Measurements from ENCODE around the gene USP6.
"Not testable (repeated sequence)": the region's sequence is repeated elsewhere in the genome, so short reads cannot be mapped to it uniquely, and the experiment has no call there.

Gene USP6

DNA sequence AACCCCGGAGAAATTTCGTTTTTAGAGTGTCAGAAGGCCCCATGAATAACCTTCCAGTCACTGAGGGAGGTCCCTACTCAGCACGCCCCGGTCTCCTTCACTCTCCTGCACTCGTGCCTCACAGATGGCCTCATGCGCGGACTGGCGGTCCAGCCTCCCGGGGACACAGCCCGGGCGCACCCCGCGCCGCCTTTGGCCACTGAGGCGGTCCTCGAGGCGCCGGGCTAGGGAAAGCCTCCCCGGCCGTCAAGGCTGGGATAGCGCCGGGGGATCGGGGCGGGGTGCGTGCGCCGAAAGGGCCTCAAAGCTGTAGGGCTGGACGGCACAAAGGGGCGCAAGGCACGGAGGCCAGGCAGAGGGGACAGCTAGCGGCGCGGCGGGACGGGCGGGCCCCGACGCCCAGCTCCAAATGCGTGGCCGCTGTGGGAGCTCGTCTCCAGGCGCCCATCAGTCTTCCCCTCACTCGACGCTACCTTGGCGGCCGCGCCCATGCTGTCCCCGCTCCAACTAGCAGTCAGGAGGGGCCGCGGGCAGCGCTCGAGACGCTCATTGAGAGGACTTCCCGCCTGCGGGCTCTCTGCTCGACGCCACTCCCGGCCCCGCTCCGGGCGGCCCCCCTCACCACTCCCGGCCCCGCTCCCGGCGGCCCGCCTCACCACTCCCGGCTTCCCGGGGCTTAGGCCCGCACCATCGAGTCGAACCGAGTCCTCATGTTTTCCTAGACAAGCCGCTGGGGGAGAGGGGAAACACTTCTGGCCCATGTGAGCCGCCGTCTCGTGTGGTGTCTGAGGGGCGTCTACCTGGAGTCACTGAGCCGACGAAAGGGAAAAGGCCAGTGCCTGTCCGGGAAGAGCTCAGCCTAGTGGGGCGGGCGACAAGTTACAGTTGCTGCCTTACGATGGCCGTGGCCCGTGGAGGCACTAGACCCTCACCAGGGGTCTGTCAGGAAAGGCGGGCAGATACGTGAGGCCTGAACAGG is at the start of gene USP6:
USP6 (plus strand) TSS at position 360 of the 979 bp plus-strand sequence. CDS start 14,336 bp downstream, outside the sequence.
- peaks cover 24% of the 10 kb centered on the region for H3K4me1 Mint-ChIP-seq (ENCODE audit: low read depth)
- no peaks in the 10 kb centered on the region for H3K9me3 Mint-ChIP-seq (ENCODE audit: low read depth)
- peaks cover 11% of the 10 kb centered on the region for H3K36me3 Mint-ChIP-seq
- peak within 1 kb of the TSS; percentile 61 for H3K27ac Mint-ChIP-seq
- peak within 1 kb of the TSS; percentile 70 for H3K4me3 Mint-ChIP-seq
- peaks cover 6% of the 10 kb centered on the region for H3K27me3 Mint-ChIP-seq

DNA sequence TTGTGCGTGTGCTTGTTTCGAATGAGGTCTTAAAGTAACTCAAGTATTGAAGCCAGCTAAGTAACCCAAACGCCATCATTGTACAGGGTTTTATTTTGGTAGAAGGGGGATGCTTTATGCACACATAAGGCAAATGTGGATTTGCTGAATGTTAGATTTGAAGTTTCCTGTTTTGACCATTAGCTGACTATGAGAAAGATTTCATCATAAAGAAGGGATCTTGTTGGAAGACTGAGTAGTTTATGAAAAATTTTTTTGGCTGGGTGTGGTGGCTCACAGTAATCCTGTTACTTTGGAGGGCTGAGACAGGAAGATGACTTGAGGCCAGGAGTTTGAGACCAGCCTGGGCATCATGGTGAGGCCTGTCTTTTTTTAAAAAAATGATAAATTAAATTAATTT is 47.6 kb upstream of the USP6 start:
- H3K9me3 Mint-ChIP-seq (ENCODE audit: low read depth), result no peaks in the 10 kb centered on the region
- no peaks in the 10 kb centered on the region for H3K27me3 Mint-ChIP-seq
- H3K27ac Mint-ChIP-seq, result no peak overlapping the region
- H3K4me1 Mint-ChIP-seq (ENCODE audit: low read depth), result peaks cover under 1% of the 10 kb centered on the region
- no peak overlapping the region for H3K4me3 Mint-ChIP-seq
- no peaks in the 10 kb centered on the region for H3K36me3 Mint-ChIP-seq

DNA sequence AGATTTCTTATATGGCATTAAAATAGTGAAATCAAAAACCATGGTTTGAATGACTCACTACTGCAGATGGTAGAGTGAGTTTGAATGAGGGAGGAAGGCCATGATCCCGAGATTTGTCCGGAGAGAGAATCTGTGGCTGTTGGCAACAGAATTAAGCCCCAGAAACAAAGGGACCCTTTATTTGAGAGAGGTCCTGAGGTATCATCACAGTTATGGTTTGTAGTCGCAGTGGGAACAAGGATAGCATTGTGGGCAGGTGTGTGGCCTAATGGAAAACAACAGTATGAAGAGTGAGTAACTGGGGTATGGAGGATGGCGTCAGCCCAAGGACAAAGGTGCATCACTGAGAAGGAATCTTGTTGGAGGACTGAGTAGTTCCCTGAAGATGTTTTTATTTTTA is 46.1 kb upstream of the USP6 start:
- Mint-ChIP-seq H3K27me3 (no peaks in the 10 kb centered on the region), H3K4me1 (ENCODE audit: low read depth) (no peaks in the 10 kb centered on the region), H3K9me3 (ENCODE audit: low read depth) (no peaks in the 10 kb centered on the region), H3K27ac (no peak overlapping the region), H3K36me3 (no peaks in the 10 kb centered on the region), H3K4me3 (no peak overlapping the region)

DNA sequence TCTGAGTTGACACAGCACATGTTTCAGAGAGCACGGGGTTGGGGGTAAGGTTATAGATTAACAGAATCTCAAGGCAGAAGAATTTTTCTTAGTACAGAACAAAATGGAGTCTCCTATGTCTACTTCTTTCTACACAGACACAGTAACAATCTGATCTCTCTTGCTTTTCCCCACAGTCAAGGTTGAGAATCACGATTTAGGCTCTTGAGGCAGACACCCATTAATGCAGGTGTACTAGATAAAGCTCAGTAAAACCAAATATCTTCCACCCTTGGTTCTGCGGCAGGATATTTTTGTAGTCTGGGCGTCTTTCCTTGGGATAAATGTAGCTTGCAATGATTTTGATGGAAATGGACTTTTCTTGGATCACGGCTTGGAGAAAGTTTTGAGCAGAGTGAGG is 40.4 kb upstream of the USP6 start:
- not testable (repeated sequence) for H3K27ac Mint-ChIP-seq; H3K4me3 Mint-ChIP-seq; H3K9me3 Mint-ChIP-seq (ENCODE audit: low read depth); H3K27me3 Mint-ChIP-seq; H3K36me3 Mint-ChIP-seq
- peaks cover 19% of the 10 kb centered on the region for H3K4me1 Mint-ChIP-seq (ENCODE audit: low read depth)

DNA sequence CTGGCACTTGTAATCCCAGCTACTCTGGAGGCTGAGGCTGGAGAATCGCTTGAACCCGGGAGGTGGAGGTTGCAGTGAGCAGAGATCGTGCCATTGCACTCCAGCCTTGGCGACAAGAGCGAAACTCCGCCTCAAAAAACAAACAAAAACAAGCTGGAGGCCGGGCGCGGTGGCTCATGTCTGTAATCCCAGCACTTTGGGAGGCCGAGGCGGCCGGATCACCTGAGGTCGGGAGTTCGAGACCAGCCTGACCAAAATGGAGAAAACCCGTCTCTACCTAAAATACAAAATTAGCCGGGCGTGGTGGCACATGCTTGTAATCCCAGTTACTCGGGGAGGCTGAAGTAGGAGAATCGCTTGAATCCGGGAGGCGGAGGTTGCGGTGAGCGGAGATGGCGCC is 38.6 kb upstream of the USP6 start:
- H3K9me3 Mint-ChIP-seq (ENCODE audit: low read depth); H3K27me3 Mint-ChIP-seq; H3K36me3 Mint-ChIP-seq: not testable (repeated sequence)
- Mint-ChIP-seq H3K4me3 (peak overlapping the region; percentile 91), H3K27ac (peak overlapping the region; percentile 93), H3K4me1 (ENCODE audit: low read depth) (peaks cover 27% of the 10 kb centered on the region)

DNA sequence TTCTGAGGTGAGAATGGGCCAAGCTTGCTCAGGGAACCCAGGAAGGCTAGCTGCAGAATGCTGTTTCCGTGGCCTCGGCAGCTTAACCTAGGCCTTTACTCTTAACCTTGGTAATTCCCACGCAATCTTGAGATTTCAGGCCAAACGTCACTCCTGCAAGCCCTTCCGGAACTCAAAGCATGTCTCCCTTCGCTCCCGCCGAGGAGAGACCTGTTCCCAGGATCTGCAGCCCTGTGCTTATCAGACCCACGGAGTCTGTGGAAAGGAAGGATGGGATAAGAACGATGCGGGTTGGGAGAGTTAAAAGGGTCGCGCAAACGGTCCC is 38.1 kb upstream of the USP6 start:
- peaks cover 28% of the 10 kb centered on the region for H3K4me1 Mint-ChIP-seq (ENCODE audit: low read depth)
- peak overlapping the region; percentile 93 for H3K27ac Mint-ChIP-seq
- H3K36me3 Mint-ChIP-seq, result peaks cover 6% of the 10 kb centered on the region
- no peaks in the 10 kb centered on the region for H3K9me3 Mint-ChIP-seq (ENCODE audit: low read depth)
- H3K4me3 Mint-ChIP-seq, result peak overlapping the region; percentile 91
- H3K27me3 Mint-ChIP-seq, result no peaks in the 10 kb centered on the region

DNA sequence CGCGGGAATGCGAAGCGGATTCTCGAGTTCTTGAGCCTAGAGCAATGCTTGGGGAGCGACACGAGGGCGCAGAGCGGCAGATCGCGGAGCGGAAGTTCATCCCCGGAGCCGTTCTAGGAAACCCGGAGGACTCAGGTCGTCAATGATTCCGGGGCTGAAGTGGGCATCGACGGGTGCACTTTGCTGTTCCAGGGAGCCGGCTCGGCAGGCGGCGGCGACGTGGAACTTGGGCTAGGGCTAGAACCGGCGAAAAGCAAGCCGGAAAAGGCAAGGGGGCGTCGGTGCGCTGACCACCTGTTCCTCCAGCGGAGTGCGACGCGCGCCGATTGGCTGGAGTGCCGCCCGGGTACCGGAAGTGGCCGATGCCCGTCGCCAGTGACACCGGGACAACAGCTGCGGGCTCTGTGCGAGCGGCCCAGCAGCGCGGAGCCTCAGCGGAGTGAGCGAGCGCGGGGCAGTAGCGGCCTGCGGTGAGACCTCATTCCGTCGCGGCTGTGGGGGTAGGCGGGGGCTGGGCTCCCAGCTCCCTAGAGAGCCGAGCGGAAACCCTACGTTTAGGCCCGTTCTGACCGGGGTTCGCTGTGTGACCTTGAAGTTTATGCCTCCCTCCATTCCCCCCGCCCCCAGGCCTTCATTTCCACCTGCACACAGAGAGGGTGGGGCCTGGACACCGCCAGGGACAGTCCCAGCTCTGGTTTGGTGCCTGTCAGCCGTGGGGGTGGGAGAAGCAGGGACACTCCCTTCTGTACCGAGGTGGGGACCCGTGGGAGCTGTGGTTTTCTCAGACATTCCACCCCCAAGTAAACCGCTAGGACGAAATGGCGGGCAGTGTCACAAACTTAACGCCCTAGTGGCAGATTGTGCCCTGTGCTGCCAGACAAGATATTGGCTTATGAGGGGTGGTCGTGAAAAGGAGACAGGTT is 37.5 kb upstream of the USP6 start, which contains the start of gene ZFP3:
ZFP3 (plus strand) TSS at position 362 of the 923 bp plus-strand sequence. CDS start 13,038 bp downstream, outside the sequence.
- peak within 1 kb of the TSS; percentile 93 for H3K27ac Mint-ChIP-seq
- peaks cover 32% of the 10 kb centered on the region for H3K4me1 Mint-ChIP-seq (ENCODE audit: low read depth)
- no peaks in the 10 kb centered on the region for H3K9me3 Mint-ChIP-seq (ENCODE audit: low read depth)
- peak within 1 kb of the TSS; percentile 91 for H3K4me3 Mint-ChIP-seq
- peaks cover 9% of the 10 kb centered on the region for H3K36me3 Mint-ChIP-seq
- H3K27me3 Mint-ChIP-seq, result no peaks in the 10 kb centered on the region

DNA sequence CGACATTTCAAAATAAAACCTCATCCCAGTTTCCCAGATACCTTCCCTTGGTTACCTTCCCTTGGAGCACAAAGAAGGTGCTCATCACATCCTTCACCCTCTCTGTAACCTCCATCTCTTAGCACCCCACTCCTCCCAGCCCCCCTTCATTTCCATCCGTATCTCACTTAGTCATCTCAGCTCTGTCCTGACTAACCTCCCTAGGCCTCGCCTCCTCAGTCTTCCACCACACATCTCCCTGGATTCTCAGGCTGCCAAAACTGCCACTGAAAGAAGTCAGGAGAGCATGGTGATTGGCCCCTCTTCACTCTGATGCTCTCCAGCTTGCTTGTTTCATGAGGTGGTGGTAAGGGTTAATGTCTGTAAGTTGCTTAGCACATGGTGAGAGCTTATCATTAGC is 35.2 kb upstream of the USP6 start:
- Mint-ChIP-seq H3K4me1 (ENCODE audit: low read depth) (peaks cover 32% of the 10 kb centered on the region), H3K36me3 (peaks cover 16% of the 10 kb centered on the region), H3K27ac (no peak overlapping the region), H3K9me3 (ENCODE audit: low read depth) (peaks cover 6% of the 10 kb centered on the region), H3K4me3 (no peak overlapping the region), H3K27me3 (no peaks in the 10 kb centered on the region)

DNA sequence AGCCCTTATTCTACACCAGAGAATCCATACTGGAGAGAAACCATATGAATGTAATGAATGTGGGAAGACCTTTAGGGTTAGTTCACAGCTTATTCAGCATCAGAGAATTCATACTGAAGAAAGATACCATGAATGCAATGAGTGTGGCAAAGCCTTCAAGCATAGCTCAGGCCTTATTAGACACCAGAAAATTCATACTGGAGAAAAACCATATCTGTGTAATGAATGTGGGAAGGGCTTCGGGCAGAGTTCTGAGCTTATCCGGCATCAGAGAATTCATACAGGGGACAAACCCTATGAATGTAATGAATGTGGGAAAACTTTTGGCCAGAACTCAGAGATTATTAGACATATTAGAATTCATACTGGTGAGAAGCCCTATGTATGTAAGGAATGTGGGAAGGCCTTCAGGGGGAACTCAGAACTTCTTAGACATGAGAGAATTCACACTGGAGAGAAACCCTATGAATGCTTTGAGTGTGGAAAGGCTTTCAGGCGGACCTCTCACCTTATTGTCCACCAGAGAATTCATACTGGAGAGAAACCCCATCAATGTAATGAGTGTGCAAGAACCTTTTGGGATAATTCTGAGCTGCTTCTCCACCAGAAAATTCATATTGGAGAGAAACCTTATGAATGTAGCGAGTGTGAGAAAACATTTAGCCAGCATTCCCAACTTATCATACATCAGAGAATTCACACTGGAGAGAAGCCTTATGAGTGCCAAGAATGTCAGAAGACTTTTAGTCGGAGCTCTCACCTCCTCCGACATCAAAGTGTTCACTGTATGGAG is 23.4 kb upstream of the USP6 start:
- Mint-ChIP-seq H3K4me1 (ENCODE audit: low read depth) (peaks cover 8% of the 10 kb centered on the region), H3K9me3 (ENCODE audit: low read depth) (peaks cover 38% of the 10 kb centered on the region), H3K27me3 (no peaks in the 10 kb centered on the region), H3K4me3 (no peak overlapping the region), H3K36me3 (peaks cover 59% of the 10 kb centered on the region), H3K27ac (no peak overlapping the region)

DNA sequence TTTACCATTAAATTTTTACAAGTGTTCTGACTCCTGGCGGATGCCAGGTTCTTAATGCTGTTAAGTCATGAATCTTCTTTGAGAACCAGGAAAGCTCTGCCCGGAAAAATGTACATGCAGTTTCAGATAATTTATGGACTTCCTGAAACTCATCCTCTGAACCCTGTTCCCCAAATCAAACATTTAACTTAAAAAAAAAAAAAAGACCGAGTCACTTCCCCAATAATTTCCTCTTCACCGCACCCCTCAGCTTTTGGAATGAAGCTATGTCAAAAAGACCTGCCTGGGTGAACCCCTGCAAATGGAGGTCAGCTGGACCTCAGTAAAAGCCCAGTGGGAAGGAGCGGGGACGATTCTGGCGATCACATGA is 19.1 kb upstream of the USP6 start:
- Mint-ChIP-seq H3K27me3 (no peaks in the 10 kb centered on the region), H3K4me1 (ENCODE audit: low read depth) (peaks cover 9% of the 10 kb centered on the region), H3K9me3 (ENCODE audit: low read depth) (peaks cover 19% of the 10 kb centered on the region), H3K4me3 (peak overlapping the region; percentile 87), H3K27ac (no peak overlapping the region), H3K36me3 (peaks cover 27% of the 10 kb centered on the region)

DNA sequence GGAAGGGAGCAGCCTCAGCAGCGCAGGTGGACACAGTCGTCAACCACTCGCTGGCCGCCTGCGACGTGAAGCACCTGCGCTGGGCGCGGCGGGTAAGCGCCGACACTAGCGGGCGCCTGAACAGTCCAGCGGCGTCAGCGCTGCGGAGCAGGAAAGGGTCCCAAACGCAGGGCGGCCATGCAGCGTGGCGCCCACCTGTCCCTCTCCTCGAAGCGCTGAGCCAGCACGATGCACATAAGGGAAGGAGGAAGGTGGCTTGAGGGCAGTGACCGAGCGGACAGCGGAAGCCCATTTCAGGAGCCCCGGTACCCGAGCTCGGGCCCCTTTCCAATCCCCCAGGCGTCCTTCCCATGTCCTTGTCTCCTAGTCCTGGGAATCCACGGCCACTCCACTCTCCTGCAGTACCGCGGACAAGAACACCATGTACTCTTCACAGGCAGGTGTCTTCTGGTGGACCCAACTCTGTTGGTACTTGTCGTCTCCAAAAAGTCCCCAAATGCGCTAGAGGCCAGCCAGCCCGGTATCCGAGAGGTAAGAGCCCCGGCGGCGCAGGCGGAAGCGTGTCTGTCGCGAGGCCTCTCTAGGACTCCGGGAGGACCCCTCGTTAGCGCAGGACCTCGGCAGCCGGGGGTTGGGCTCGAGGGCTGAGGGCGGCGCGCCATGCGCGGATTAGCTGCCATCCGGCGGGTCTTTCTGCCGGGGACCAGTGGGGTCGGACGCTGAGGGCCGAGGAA is 18.6 kb upstream of the USP6 start:
- Mint-ChIP-seq H3K27ac (peak overlapping the region; percentile 68), H3K27me3 (no peaks in the 10 kb centered on the region), H3K4me3 (peak overlapping the region; percentile 87), H3K36me3 (peaks cover 21% of the 10 kb centered on the region), H3K9me3 (ENCODE audit: low read depth) (peaks cover 14% of the 10 kb centered on the region), H3K4me1 (ENCODE audit: low read depth) (peaks cover 9% of the 10 kb centered on the region)

DNA sequence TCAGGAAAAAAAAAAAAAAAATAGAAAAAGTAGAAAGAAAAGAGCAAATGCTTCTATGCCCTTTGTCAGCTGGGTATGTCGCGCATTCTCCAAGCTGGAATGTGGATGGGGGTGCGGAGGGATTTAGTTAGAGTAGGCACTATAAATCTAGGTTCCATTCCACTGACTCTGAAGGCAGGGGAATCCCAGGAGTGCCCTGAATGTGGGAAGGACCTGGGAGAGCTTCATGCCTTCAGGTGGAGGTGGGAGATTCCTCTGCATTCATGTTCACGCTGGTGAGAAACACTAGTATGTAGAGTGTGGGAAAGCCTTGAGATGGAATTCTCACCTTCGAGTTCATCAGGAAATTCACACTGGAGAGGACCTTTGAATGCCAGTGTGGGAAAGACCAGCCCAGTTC is 16.6 kb upstream of the USP6 start:
- peaks cover 9% of the 10 kb centered on the region for H3K9me3 Mint-ChIP-seq (ENCODE audit: low read depth)
- no peaks in the 10 kb centered on the region for H3K27me3 Mint-ChIP-seq
- H3K4me3 Mint-ChIP-seq, result no peak overlapping the region
- H3K4me1 Mint-ChIP-seq (ENCODE audit: low read depth), result peaks cover 9% of the 10 kb centered on the region
- H3K36me3 Mint-ChIP-seq, result peaks cover 13% of the 10 kb centered on the region
- no peak overlapping the region for H3K27ac Mint-ChIP-seq

DNA sequence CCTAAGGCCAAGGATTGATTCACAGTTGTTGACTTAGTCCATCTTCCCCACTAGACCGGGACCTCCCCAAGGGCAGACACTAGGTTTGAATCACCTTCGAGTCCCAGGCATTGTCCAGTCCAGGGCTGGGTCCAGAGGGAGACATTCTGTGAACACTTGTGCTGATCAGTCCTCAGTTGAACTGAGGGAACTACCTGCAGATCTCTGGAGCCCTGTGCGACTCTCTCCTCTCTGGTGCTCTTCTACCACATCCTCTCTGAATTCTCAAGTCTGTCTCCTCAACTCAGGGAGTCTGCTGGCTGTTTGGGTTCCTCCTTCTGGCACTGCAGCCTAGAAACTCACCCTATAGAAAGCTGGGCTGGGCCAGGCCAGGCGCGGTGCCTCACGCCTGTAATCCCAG is 15.0 kb upstream of the USP6 start:
- Mint-ChIP-seq H3K9me3 (ENCODE audit: low read depth) (peaks cover 2% of the 10 kb centered on the region), H3K4me3 (no peak overlapping the region), H3K27me3 (no peaks in the 10 kb centered on the region), H3K27ac (no peak overlapping the region), H3K36me3 (peaks cover 6% of the 10 kb centered on the region), H3K4me1 (ENCODE audit: low read depth) (peaks cover 9% of the 10 kb centered on the region)

DNA sequence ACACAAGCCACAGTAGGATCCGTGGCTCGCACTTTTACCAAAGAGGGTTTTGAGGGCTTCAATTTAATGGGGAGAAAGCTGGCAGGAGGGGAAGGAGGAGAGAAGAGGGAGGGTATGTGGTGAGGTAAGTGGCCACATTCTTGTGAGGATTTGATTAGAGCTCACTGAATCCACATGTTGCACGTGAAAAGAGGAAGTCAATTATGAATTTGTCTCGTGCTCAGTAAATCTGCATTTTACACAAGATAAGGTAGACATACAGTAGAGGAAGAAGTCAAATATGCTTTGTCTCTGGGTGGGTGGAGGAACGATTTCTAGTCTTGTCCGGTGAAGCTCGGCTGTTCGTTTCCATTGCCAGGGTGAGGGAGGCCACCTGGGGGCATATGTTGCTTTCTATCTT is 5.0 kb upstream of the USP6 start:
- H3K9me3 Mint-ChIP-seq (ENCODE audit: low read depth), result no peaks in the 10 kb centered on the region
- peaks cover 25% of the 10 kb centered on the region for H3K36me3 Mint-ChIP-seq
- peaks cover 2% of the 10 kb centered on the region for H3K27me3 Mint-ChIP-seq
- peak overlapping the region; percentile 97 for H3K4me3 Mint-ChIP-seq
- H3K27ac Mint-ChIP-seq, result peak overlapping the region; percentile 72
- H3K4me1 Mint-ChIP-seq (ENCODE audit: low read depth), result peaks cover 37% of the 10 kb centered on the region
